ENCODE results near the gene ARMC6. TPM values are rescaled to one million over a fixed set of nuclear protein-coding genes. Genes with fewer than 3 reads are reported as not detected.
"Not testable (repeated sequence)": the region's sequence is repeated elsewhere in the genome, so short reads cannot be mapped to it uniquely, and the experiment has no call there.

The ARMC6 gene
- polyA plus RNA-seq, 1 donor, result 40.9 TPM

- no peak for DNase-seq
Measured at GRCh38 chr19:19068659-19069654, 35.6 kb downstream of the ARMC6 start.

GRCh38 chr19:19071897-19072296 lies 38.5 kb downstream of the ARMC6 start:
- no peak for DNase-seq

GRCh38 chr19:19074196-19074882 lies 40.9 kb downstream of the ARMC6 start:
- no peak for DNase-seq

- no peak for DNase-seq
Measured at GRCh38 chr19:19075126-19075525, 41.7 kb downstream of the ARMC6 start.

DNA sequence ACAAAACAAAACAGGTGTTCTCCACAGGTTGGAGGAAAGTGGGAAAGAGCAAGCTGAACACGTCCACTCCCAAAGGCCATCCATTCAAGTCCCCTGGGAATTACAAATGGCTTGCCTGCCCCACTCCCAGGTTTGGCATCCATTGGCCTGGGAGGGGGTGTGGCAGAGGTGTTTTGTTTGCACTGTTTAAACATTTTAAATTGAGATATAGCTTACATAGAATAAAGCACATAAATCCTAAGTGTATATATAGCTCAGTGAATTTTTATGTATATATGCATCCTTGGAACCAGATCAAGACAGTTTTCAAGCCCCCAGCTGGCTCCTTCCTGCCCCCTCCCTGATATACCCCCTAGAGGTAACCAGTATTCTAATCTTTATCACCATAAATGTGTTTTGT lies 43.1 kb downstream of the ARMC6 start:
- DNase-seq, result no peak

- no peak for DNase-seq
Measured at GRCh38 chr19:19077103-19077502, 43.7 kb downstream of the ARMC6 start.

- no peak for DNase-seq
Measured at GRCh38 chr19:19078801-19079200, 45.4 kb downstream of the ARMC6 start.

- DNase-seq, result no peak
Measured at GRCh38 chr19:19079571-19079970, 46.2 kb downstream of the ARMC6 start.

DNA sequence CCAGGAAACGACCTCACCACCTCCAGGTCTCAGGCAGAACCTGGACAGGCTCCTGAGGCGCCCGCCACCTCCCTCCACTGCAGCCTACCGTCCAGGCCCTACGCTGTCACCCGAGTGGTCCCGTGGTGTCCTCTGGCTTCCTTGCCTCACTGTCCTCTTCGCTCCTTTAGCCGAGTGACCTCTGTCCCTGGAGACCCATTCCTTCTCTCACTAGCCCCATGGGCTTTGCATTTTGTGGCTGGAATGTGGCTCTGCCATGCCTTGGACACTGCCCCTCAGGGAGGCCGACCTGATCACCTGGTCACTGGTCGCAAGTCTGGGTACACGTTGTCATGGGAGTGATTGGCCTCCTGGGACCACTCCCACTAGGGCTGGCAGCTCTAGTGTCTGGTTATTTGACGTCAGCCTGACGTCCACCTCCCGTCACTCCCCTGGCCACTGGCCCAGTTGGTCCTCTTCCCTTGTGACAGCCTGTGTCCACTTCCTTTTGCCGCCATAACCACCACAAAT lies 48.3 kb downstream of the ARMC6 start:
- DNase-seq, result no peak

DNA sequence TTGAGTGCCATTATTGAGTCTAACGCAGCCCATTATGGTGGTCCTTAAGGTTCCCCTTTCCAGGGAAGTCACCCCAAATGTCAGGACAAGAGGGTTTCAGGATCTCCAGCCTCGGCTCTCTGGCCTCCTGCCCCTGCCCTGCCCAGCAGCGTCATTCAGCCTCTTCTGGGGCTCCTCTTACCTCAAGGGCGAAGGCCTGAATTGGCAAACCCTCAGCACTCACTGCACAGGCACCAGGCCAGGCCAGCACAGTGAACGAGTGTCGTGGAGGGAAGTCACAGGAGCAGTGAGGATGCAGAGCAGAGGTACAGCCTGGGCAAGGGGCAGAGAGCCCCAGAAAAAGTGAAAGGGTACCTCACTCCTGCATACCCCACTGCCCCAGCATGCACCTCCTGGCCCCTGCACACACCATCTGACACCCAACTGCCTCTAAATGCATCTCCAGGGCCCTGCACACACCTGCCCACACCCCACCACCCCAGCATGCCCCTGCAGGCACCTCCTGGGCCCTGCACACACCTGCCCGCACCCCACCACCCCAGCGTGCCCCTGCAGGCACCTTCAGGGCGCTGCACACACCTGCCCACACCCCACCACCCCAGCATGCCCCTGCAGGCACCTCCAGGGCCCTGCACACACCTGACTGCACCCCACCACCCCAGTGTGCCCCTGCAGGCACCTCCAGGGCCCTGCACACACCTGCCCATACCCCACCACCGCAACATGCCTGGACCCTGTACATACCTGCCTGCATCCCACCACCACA lies 50.2 kb downstream of the ARMC6 start:
- no peak for DNase-seq

DNA sequence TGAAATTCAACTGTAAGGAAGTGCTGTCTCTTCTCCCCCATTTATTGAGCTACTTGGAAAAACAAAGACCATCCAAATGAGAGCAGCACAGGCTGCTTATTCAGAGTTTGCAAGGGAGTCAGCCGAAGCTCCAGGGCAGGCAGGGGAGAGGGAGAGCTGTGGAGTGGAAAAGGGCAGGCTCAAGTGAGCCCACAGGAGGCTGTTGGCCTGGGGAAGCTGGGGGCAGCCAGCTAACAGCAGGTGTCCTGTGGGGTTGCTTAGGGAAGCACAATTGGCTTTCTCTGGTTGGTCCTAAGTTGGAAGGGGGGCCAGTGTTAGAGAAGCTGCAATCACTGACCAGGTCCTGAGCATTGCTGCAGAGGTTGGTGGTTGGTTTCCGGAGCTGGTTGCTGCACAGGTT lies 54.3 kb downstream of the ARMC6 start:
- DNase-seq, result no peak

DNA sequence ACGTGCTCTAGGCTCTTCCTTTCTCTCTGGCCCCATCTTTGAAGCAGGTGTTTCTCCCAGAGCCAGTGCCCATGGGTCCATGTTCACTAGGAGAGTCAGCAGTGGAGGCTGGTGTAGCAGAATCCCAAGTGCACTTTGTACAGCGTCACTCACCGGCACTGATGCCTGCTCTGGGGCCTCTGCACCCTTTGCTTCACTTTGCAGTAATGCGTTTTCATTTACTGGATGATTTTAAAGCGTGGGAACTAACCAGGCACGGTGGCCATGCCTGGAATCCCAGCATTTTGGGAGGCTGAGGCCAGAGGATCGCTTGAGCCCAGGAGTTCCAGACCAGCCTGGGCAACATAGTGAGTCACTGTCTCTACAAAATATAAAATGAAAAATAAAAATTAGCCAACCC lies 61.1 kb downstream of the ARMC6 start:
- no peak for DNase-seq

- DNase-seq, result no peak
Measured at GRCh38 chr19:19095691-19096090, 62.3 kb downstream of the ARMC6 start.

- DNase-seq, result no peak
Measured at GRCh38 chr19:19096641-19097627, 63.5 kb downstream of the ARMC6 start.

- DNase-seq, result no peak
Measured at GRCh38 chr19:19098084-19098702, 64.8 kb downstream of the ARMC6 start.

DNA sequence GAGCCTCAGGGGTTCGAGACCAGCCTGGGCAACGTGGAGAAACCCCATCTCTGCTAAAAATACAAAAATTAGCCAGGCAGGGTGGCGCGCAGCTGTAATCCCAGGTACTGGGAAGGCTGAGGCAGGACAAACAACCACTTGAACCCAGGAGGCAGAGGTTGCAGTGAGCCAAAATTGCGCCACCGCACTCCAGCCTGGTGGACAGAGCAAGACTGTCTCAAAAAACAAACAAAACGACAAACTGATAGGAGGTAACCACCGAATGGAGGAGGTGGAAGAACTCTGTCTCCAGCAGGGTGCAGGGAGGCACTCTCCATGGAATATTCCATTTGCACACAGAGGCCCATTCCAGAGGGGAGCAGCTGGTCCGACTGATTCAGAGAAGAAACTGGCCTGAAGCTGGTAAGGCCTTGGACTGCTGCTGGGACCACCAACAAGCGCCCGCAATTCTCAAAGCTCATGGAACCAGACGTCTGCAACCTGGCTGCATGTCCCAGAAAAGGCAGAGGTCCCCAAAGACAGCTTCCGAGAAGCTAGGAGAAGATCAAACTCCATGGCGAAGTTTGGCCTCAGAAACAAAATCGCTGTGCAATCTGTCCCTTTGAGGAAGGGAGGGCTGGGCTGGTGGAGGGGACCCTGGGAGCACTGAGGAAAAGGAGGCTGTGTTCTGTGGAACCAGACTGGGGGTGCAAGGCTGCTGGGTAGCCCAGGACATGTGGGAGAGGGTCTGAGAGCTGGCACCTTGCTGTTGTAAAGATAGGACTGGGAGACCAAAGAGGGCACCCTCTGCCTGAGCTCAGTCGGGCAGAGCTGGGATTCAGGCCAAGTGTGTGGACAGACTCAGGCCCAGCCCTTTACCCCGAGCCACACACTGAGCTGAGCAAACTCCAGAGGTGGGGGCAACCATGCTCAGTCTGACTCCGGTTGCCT lies 65.6 kb downstream of the ARMC6 start:
- no peak for DNase-seq

DNA sequence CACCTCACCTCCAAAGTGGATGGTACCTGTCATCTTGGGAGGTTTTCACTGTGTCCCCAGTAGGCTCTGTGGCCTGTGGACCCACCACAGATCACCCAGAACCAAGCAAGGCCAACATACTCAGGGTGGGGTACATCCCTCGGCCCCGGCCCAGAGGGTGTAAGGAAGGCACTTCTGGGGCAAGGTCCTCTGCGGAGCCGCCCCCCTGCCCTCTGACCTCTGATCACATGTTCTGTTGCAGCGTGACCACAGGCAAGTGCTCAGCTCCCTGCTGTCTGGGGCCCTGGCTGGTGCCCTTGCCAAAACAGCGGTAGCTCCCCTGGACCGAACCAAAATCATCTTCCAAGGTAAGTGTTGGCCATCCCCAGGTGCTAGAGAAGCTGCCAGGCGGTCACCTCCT lies 68.1 kb downstream of the ARMC6 start:
- no peak for DNase-seq

DNA sequence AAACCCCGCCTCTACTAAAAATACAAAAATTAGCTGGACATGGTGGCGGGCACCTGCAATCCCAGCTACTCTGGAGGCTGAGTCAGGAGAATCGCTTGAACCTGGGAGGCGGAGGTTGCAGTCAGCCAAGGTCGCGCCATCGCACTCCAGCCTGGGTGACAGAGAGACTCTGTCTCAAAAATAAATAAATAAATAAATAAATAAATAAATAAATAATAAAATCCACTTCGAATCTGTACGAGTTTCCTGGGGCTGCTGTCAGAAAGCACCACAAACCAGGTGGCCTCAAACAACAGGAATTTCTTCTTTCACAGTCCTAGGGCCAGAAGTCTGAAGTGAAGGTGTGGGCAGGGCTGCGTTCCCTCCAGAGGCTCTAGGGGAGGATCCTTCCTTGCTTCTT lies 69.2 kb downstream of the ARMC6 start:
- DNase-seq, result not testable (repeated sequence)

- DNase-seq, result no peak
Measured at GRCh38 chr19:19103167-19103566, 69.8 kb downstream of the ARMC6 start.
